Posterior cingulate gyrus (tissue), 11 donors: Measurements from ENCODE around the gene RAP1GAP2.

Source experiments
- DNase-seq, 10 donors: peaks; one replicate each; pipeline versions ENCODE4 v3.0.0 to v3.0.0-alpha.2; 2020 to 2021; ENCODE audit warnings: mixed read lengths in 3 of 10
- intact Hi-C: fragments of 100-400 bp; cut with DNase I; formaldehyde crosslinking; loops from one replicate; pipeline ENCODE4 v1.15.1; 2023

The RAP1GAP2 gene

GRCh38 chr17:2902546-2902945, 106.3 kb downstream of the RAP1GAP2 start:
- intact Hi-C loops, result no loop called here
- peak in 1 of 10 donors; percentile 66 for DNase-seq

- intact Hi-C loops, result no loop called here
- no peak for DNase-seq
Measured at GRCh38 chr17:2903193-2903974, 107.1 kb downstream of the RAP1GAP2 start.

GRCh38 chr17:2904135-2904534, 107.9 kb downstream of the RAP1GAP2 start:
- intact Hi-C loops, result no loop called here
- peak; percentile 35 to 95 (median 72) for DNase-seq

- no peak for DNase-seq
- intact Hi-C loops, result no loop called here
Measured at GRCh38 chr17:2905269-2905668, 109.0 kb downstream of the RAP1GAP2 start.

GRCh38 chr17:2905696-2906501, 109.7 kb downstream of the RAP1GAP2 start:
- intact Hi-C loops, result no loop called here

GRCh38 chr17:2906901-2907300, 110.7 kb downstream of the RAP1GAP2 start:
- intact Hi-C loops, result no loop called here
- no peak for DNase-seq

More at GRCh38 chr17:2905696-2906501, 109.7 kb downstream of the RAP1GAP2 start:
- peak in 1 of 10 donors; percentile 62 for DNase-seq

GRCh38 chr17:2909175-2909845, 113.1 kb downstream of the RAP1GAP2 start:
- DNase-seq, result no peak
- intact Hi-C loops, result no loop called here

- no peak for DNase-seq
- intact Hi-C loops, result no loop called here
Measured at GRCh38 chr17:2909846-2910234, 113.6 kb downstream of the RAP1GAP2 start.

GRCh38 chr17:2911035-2911754, 115.0 kb downstream of the RAP1GAP2 start:
- no peak for DNase-seq
- intact Hi-C loops, result no loop called here

GRCh38 chr17:2911755-2912111, 115.5 kb downstream of the RAP1GAP2 start:
- intact Hi-C loops, result no loop called here
- no peak for DNase-seq

- intact Hi-C loops, result no loop called here
- no peak for DNase-seq
Measured at GRCh38 chr17:2912754-2913153, 116.5 kb downstream of the RAP1GAP2 start.

- DNase-seq, result no peak
- intact Hi-C loops, result no loop called here
Measured at GRCh38 chr17:2916461-2916860, 120.2 kb downstream of the RAP1GAP2 start.

GRCh38 chr17:2921443-2921842, 125.2 kb downstream of the RAP1GAP2 start:
- no peak for DNase-seq
- intact Hi-C loops, result no loop called here

GRCh38 chr17:2924211-2924610, 128.0 kb downstream of the RAP1GAP2 start:
- DNase-seq, result no peak
- intact Hi-C loops, result no loop called here

GRCh38 chr17:2925011-2925410, 128.8 kb downstream of the RAP1GAP2 start:
- intact Hi-C loops, result no loop called here
- DNase-seq, result no peak

GRCh38 chr17:2926019-2926650, 129.9 kb downstream of the RAP1GAP2 start:
- intact Hi-C loops, result no loop called here
- DNase-seq, result no peak

- no peak for DNase-seq
- intact Hi-C loops, result no loop called here
Measured at GRCh38 chr17:2928294-2928890, 132.2 kb downstream of the RAP1GAP2 start.

- intact Hi-C loops, result no loop called here
- peak in 2 of 10 donors; percentile 28 to 29 for DNase-seq
Measured at GRCh38 chr17:2929881-2930533, 133.8 kb downstream of the RAP1GAP2 start.

GRCh38 chr17:2931876-2932275, 135.6 kb downstream of the RAP1GAP2 start:
- intact Hi-C loops, result no loop called here
- DNase-seq, result no peak
